ENCODE data around the gene POLR1A. TPM values are rescaled to one million over a fixed set of nuclear protein-coding genes. Genes with fewer than 3 reads are reported as not detected.

Gene POLR1A
- total RNA-seq, 1 donor from 2014 or later = 17.2 TPM

DNA sequence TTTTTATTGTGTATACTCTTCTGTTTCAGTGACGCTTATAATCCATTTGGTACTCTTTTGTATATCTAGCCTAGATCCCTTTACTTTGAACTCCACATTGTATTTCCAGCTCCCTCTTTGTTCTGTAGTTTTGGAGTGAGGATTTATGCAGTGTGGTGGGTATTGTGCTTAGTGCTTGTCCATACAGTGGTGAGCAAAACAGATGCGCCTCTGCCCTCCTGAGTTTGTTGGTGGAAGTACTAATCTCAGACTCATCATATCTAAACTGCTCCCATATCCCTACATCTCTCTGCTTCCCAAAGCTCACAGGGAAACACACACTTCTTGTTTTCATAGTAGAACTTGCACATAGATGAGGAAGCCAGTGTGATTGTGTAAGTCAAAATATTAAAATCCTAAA, 12.4 kb upstream of the POLR1A start:
- H3K36me3 ChIP-seq = peaks cover 0 to 85% of the 10 kb centered on the region in 2 donors
- intact Hi-C loops (cut with DNase I) = no loop called here
- no peak overlapping the region for H3K4me3 ChIP-seq
- no peak for DNase-seq (ENCODE audit: extremely low spot score in 2 of 2)
- no peaks in the 10 kb centered on the region for H3K4me1 ChIP-seq
- H3K9me3 ChIP-seq = no peaks in the 10 kb centered on the region
- TF ChIP-seq POLR2AphosphoS5 (IDR thresholded peaks at IDR 0.05; ENCODE audit: insufficient read depth in 1 of 2, low read depth in 1 of 2) (no peak), POLR2A (IDR thresholded peaks at IDR 0.05) (no peak), CTCF (IDR thresholded peaks at IDR 0.05) (no peak)
- H3K27ac ChIP-seq = no peak overlapping the region
- no peaks in the 10 kb centered on the region for H3K27me3 ChIP-seq

DNA sequence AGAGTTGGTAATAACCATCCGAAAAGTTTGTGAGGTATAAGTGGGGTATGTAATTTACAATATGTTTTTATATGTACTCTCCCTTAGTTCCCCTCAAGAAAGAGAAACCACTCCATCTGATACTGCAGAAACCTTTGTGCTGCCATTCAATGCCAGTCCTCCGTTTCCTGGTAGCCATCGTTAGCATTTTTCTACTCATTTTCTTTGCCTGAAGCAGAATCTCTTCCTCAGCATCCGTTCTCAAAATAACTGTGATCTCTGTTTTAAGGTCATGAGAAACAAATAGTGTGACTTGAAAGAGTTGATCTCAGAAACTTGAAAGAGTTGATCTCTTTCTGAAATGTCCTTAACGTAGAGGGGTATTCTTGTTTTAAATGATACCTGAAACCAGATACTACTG, 1.3 kb upstream of the POLR1A start:
- Histone ChIP-seq H3K27ac (no peak overlapping the region), H3K36me3 (peaks cover 0 to 25% of the 10 kb centered on the region in 2 donors)
- intact Hi-C loops (cut with DNase I) = no loop called here

GRCh38 chr2:86105969-86106945, 571 bp upstream of the POLR1A start, which contains the start of gene PTCD3:
TSS of gene PTCD3 (plus strand) at chr2:86106235. CDS start at chr2:86106248, 13 bp downstream.
- Histone ChIP-seq H3K4me1 (peaks cover 36% of the 10 kb centered on the region), H3K36me3 (peaks cover 0 to 18% of the 10 kb centered on the region in 2 donors), H3K4me3 (peak within 1 kb of the TSS; percentile 89 to 94), H3K27ac (peak within 1 kb of the TSS; percentile 77), H3K9me3 (no peaks in the 10 kb centered on the region), H3K27me3 (no peaks in the 10 kb centered on the region)
- intact Hi-C loops (cut with DNase I) = no loop called here
- DNase-seq (ENCODE audit: extremely low spot score in 2 of 2) = peak in 1 of 2 donors; percentile 94
- no peak for TF ChIP-seq CTCF (IDR thresholded peaks at IDR 0.05)
- TF ChIP-seq POLR2A (IDR thresholded peaks at IDR 0.05) = peak in 1 of 2 donors; percentile 11
- TF ChIP-seq POLR2AphosphoS5 (IDR thresholded peaks at IDR 0.05; ENCODE audit: insufficient read depth in 1 of 2, low read depth in 1 of 2) = peak; percentile 89 to 90

More for the DNA sequence above, 1.3 kb upstream of the POLR1A start:
- Histone ChIP-seq H3K4me1 (peaks cover 36% of the 10 kb centered on the region), H3K4me3 (peak overlapping the region; percentile 89 to 94), H3K9me3 (no peaks in the 10 kb centered on the region), H3K27me3 (no peaks in the 10 kb centered on the region)
- no peak for DNase-seq (ENCODE audit: extremely low spot score in 2 of 2)
- no peak for TF ChIP-seq POLR2A (IDR thresholded peaks at IDR 0.05)
- TF ChIP-seq POLR2AphosphoS5 (IDR thresholded peaks at IDR 0.05; ENCODE audit: insufficient read depth in 1 of 2, low read depth in 1 of 2) = no peak
- no peak for TF ChIP-seq CTCF (IDR thresholded peaks at IDR 0.05)

DNA sequence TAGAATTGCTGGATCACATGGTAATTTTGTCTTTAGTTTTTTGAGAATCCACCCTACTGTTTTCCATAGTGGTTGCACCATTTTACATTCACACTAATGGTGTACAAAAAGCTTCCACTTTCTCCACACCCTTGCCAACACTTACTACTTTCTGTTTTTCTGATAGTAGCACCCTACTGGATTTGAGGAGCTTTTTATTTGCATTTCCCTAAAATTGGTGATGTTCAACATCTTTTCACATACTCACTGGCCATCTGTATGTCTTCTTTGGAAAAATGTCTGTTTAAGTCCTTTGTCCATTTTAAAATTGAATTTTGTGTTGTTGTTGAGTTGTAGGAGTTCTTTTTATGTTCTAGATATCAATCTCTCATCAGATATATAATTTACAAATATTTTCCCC, 3.5 kb downstream of the POLR1A start:
- Histone ChIP-seq H3K27ac (no peak overlapping the region), H3K4me3 (no peak overlapping the region), H3K27me3 (no peaks in the 10 kb centered on the region), H3K9me3 (no peaks in the 10 kb centered on the region), H3K36me3 (peaks cover 0 to 34% of the 10 kb centered on the region in 2 donors), H3K4me1 (peaks cover 26% of the 10 kb centered on the region)
- no peak for DNase-seq (ENCODE audit: extremely low spot score in 2 of 2)
- intact Hi-C loops (cut with DNase I) = no loop called here
- TF ChIP-seq POLR2AphosphoS5 (IDR thresholded peaks at IDR 0.05; ENCODE audit: insufficient read depth in 1 of 2, low read depth in 1 of 2) (no peak), CTCF (IDR thresholded peaks at IDR 0.05) (no peak), POLR2A (IDR thresholded peaks at IDR 0.05) (no peak)

DNA sequence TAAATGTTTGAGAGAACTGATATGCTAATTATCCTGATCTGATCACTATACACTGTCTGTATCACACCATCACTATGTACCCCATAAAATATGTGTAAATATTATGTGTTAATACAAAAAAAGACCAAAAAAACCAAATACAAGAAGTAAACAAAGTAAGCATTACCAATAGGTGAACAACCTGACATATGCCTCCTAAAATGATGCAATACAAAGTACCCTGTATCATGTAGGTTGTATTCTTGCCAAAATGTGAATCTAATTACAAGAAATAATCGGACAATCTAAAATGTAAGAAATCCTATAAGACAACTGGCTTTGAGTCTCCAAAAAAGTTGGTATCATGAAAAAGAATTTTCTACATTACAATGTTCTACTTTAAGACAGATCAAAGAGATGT, 7.8 kb downstream of the POLR1A start:
- H3K4me3 ChIP-seq = no peak overlapping the region
- H3K36me3 ChIP-seq = peaks cover 0 to 48% of the 10 kb centered on the region in 2 donors
- intact Hi-C loops (cut with DNase I) = no loop called here
- no peaks in the 10 kb centered on the region for H3K27me3 ChIP-seq
- H3K27ac ChIP-seq = no peak overlapping the region
- TF ChIP-seq POLR2A (IDR thresholded peaks at IDR 0.05) (no peak), POLR2AphosphoS5 (IDR thresholded peaks at IDR 0.05; ENCODE audit: insufficient read depth in 1 of 2, low read depth in 1 of 2) (no peak), CTCF (IDR thresholded peaks at IDR 0.05) (no peak)
- no peaks in the 10 kb centered on the region for H3K9me3 ChIP-seq
- no peak for DNase-seq (ENCODE audit: extremely low spot score in 2 of 2)
- no peaks in the 10 kb centered on the region for H3K4me1 ChIP-seq
